Parathyroid adenoma (tissue), 2 donors: ENCODE results near the gene ABCA3.

Experiments
- H2AFZ ChIP-seq: fragments of 300-600 bp; sonication (generic); one replicate; pipeline ENCODE4 v1.7.0; 2017; ENCODE audit warnings: antibody characterized with exemption, mild to moderate bottlenecking
- H3K27ac ChIP-seq: fragments of 300-600 bp; sonication (generic); one replicate; pipeline ENCODE4 v1.7.0; 2017
- H3K27me3 ChIP-seq: fragments of 300-600 bp; sonication (generic); one replicate; pipeline ENCODE4 v1.7.0; 2017; ENCODE audit warnings: low read length; ENCODE audit not compliant: control insufficient read depth, insufficient read depth
- H3K36me3 ChIP-seq: fragments of 300-600 bp; sonication (generic); one replicate; pipeline ENCODE4 v1.7.0; 2017; ENCODE audit warnings: low read length; ENCODE audit not compliant: control insufficient read depth, insufficient read depth
- H3K4me1 ChIP-seq: fragments of 300-600 bp; sonication (generic); one replicate; pipeline ENCODE4 v1.7.0; 2017; ENCODE audit warnings: control low read depth
- H3K4me2 ChIP-seq: fragments of 300-600 bp; sonication (generic); one replicate; pipeline ENCODE4 v1.7.0; 2017; ENCODE audit warnings: low read length
- H3K4me3 ChIP-seq: fragments of 300-600 bp; sonication (generic); one replicate; pipeline ENCODE4 v1.7.0; 2017; ENCODE audit warnings: low read depth, low read length
- H3K79me2 ChIP-seq: fragments of 300-600 bp; sonication (generic); one replicate; pipeline ENCODE4 v1.7.0; 2017; ENCODE audit warnings: control low read depth
- H3K9ac ChIP-seq: fragments of 300-600 bp; sonication (generic); one replicate; pipeline ENCODE4 v1.7.0; 2017; ENCODE audit warnings: mild to moderate bottlenecking
- H3K9me3 ChIP-seq: fragments of 300-600 bp; sonication (generic); one replicate; pipeline ENCODE4 v1.7.0; 2017; ENCODE audit warnings: low read length; ENCODE audit not compliant: control insufficient read depth
- CTCF ChIP-seq: fragments of 300-600 bp; sonication (generic); IDR thresholded peaks from one replicate; pipeline ENCODE4 v1.7.0; 2017; ENCODE audit warnings: antibody characterized with exemption, mild to moderate bottlenecking
- donor health status: primary hyperparathyroidism.

Gene ABCA3

GRCh38 chr16:2325181-2325580 lies 15.3 kb downstream of the ABCA3 start:
- Histone ChIP-seq H3K4me2 (no peak overlapping the region), H3K9me3 (no peaks in the 10 kb centered on the region), H3K79me2 (peaks cover 3% of the 10 kb centered on the region), H3K36me3 (no peaks in the 10 kb centered on the region), H3K27ac (no peak overlapping the region), H3K4me1 (no peaks in the 10 kb centered on the region), H3K27me3 (no peaks in the 10 kb centered on the region), H2AFZ (no peak overlapping the region), H3K4me3 (no peak overlapping the region), H3K9ac (no peak overlapping the region)
- no peak for TF ChIP-seq CTCF

DNA sequence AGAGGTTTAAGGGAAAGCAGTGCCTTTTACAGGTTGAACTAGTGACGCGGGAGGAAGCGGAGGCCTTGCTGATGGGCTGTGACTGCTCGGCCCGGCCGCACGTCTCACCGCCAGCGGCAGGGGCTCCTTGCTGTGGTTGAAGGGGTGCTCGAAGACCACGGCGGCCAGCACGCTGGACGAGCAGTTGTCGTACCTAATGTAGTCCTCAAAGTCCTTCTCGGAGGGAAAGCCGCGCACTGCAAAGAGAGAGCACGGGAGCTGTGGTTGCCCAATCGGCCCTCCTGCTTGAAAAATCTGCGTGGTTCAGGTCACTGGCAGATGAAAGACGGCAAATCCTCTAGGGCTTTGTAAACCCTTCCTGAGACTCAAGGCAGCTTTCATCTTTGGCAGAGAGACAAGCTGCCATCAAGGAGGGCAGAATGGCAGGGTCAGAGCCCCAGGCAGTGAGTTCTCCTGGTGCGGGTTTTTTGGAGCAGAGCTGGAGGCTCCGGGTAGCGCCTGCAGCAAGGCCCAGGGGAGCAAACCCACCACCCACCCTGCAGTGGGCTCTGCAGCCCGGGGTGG lies 16.1 kb downstream of the ABCA3 start:
- Histone ChIP-seq H3K4me2 (no peak overlapping the region), H3K4me1 (no peaks in the 10 kb centered on the region), H3K9ac (no peak overlapping the region), H3K4me3 (no peak overlapping the region), H3K36me3 (no peaks in the 10 kb centered on the region), H3K27ac (no peak overlapping the region), H2AFZ (no peak overlapping the region), H3K9me3 (no peaks in the 10 kb centered on the region), H3K79me2 (no peaks in the 10 kb centered on the region), H3K27me3 (no peaks in the 10 kb centered on the region)
- no peak for TF ChIP-seq CTCF

DNA sequence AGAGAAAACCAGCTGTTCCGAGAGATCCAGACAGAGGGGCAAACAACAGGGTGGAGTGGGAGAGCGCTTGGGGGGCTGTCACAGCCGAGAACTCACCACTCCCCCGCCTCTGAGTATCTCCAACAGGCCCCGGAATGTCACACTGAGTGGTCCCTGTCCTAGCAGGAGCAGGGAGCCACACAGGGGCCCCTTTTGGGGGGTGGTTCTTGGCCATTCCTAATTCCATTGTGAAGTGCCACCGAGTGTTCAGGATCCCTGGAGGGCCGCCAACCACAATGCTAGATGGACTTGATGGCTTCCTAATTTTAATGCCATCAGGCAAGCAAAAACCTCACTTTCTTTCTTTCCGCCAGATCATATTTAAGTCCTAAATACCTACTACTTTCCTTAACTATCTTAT lies 16.8 kb downstream of the ABCA3 start:
- H3K79me2 ChIP-seq = no peaks in the 10 kb centered on the region

GRCh38 chr16:2319606-2320005 lies 20.9 kb downstream of the ABCA3 start:
- no peak for TF ChIP-seq CTCF

More for the DNA sequence above, 16.8 kb downstream of the ABCA3 start:
- Histone ChIP-seq H3K27ac (no peak overlapping the region), H3K4me3 (no peak overlapping the region), H3K9me3 (no peaks in the 10 kb centered on the region), H2AFZ (no peak overlapping the region), H3K27me3 (no peaks in the 10 kb centered on the region), H3K36me3 (no peaks in the 10 kb centered on the region), H3K4me1 (no peaks in the 10 kb centered on the region), H3K4me2 (no peak overlapping the region), H3K9ac (no peak overlapping the region)
- no peak for TF ChIP-seq CTCF

DNA sequence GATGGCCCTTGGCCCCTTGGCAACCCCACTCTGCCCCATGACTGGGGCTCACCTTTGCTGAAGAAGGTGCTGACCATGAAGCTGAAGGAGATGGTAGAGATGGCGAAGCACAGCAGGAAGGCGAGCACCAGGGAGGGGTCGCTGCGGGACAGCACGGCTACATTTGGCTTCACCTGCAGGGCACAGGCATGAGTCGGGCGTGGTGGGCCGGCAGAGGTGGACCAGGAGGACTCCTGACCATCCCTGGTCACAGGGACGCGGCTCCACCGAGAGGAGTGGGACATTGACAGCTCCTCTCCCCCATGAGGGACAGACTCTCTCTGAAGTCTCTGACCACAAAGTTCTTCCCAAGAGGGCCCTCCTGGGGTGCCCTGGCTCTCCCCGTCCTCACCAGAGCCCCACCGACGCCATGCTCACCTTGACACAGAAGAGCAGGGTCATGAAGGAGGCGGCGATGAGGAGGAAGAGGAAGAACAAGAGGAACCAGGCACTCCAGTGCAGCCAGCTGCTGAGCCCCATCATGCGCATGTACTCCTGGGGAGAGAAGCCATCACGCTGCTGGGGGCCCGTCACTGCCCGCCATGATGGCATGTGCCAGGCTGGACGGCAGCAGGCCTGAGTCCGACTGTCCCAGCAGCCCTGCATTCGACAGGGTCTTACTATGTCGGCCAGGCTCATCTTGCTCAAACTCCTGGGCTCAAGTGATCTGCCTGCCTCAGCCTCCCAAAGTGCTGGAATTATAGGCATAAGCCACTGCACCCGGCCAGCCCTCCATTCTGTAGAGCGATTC lies 23.1 kb downstream of the ABCA3 start:
- TF ChIP-seq CTCF = no peak

More at GRCh38 chr16:2319606-2320005, 20.9 kb downstream of the ABCA3 start:
- Histone ChIP-seq H2AFZ (no peak overlapping the region), H3K4me2 (no peak overlapping the region), H3K36me3 (no peaks in the 10 kb centered on the region), H3K4me1 (no peaks in the 10 kb centered on the region), H3K9ac (no peak overlapping the region), H3K9me3 (no peaks in the 10 kb centered on the region), H3K79me2 (no peaks in the 10 kb centered on the region), H3K27me3 (no peaks in the 10 kb centered on the region), H3K4me3 (no peak overlapping the region), H3K27ac (no peak overlapping the region)

More for the DNA sequence above, 23.1 kb downstream of the ABCA3 start:
- no peaks in the 10 kb centered on the region for H3K79me2 ChIP-seq
- no peaks in the 10 kb centered on the region for H3K9me3 ChIP-seq
- no peak overlapping the region for H3K9ac ChIP-seq
- H3K4me2 ChIP-seq = no peak overlapping the region
- no peaks in the 10 kb centered on the region for H3K36me3 ChIP-seq
- H3K4me1 ChIP-seq = no peaks in the 10 kb centered on the region
- no peak overlapping the region for H2AFZ ChIP-seq
- H3K27me3 ChIP-seq = no peaks in the 10 kb centered on the region
- H3K27ac ChIP-seq = no peak overlapping the region
- no peak overlapping the region for H3K4me3 ChIP-seq
